Fibroblast of skin of right quadriceps (primary cell): Measurements from ENCODE around the gene C3orf49.

Source experiments
- DNase-seq: peaks from one replicate; pipeline ENCODE4 v3.0.0-alpha.2; 2013

Gene C3orf49

GRCh38 chr3:63853106-63853505 lies 34.0 kb downstream of the C3orf49 start:
- DNase-seq = no peak

- DNase-seq = no peak
These were observed 36.3 kb downstream of the C3orf49 start for GRCh38 chr3:63855333-63855940.

- peak; percentile 32 for DNase-seq
These were observed 38.2 kb downstream of the C3orf49 start for GRCh38 chr3:63857311-63857710.

- DNase-seq = no peak
These were observed 41.7 kb downstream of the C3orf49 start for GRCh38 chr3:63860776-63861175.

GRCh38 chr3:63861306-63861705 lies 42.2 kb downstream of the C3orf49 start:
- DNase-seq = no peak

GRCh38 chr3:63862804-63863149 lies 43.7 kb downstream of the C3orf49 start:
- DNase-seq = no peak

GRCh38 chr3:63863150-63864007 lies 44.3 kb downstream of the C3orf49 start, which contains the start of the genes ATXN7 and THOC7:
Gene ATXN7 (plus strand): TSS chr3:63863867. CDS start chr3:63912599, 48,732 bp downstream.
Gene THOC7 (minus strand): TSS chr3:63863805. CDS start chr3:63863790, 15 bp downstream.
- DNase-seq = peak; percentile 63

GRCh38 chr3:63864008-63864964 lies 45.2 kb downstream of the C3orf49 start:
- DNase-seq = peak; percentile 28

GRCh38 chr3:63864965-63865327 lies 45.8 kb downstream of the C3orf49 start:
- DNase-seq = no peak

- no peak for DNase-seq
These were observed 48.1 kb downstream of the C3orf49 start for GRCh38 chr3:63867225-63867624.

- no peak for DNase-seq
These were observed 51.0 kb downstream of the C3orf49 start for GRCh38 chr3:63869940-63870614.

- DNase-seq = no peak
These were observed 51.5 kb downstream of the C3orf49 start for GRCh38 chr3:63870615-63871005.

GRCh38 chr3:63872135-63872924 lies 53.2 kb downstream of the C3orf49 start:
- DNase-seq = peak; percentile 69

GRCh38 chr3:63874769-63875168 lies 55.7 kb downstream of the C3orf49 start:
- DNase-seq = no peak

GRCh38 chr3:63875510-63875909 lies 56.4 kb downstream of the C3orf49 start:
- no peak for DNase-seq

GRCh38 chr3:63876260-63876659 lies 57.2 kb downstream of the C3orf49 start:
- DNase-seq = peak; percentile 40

- DNase-seq = peak; percentile 22
These were observed 58.8 kb downstream of the C3orf49 start for GRCh38 chr3:63877737-63878393.

- DNase-seq = no peak
These were observed 59.4 kb downstream of the C3orf49 start for GRCh38 chr3:63878394-63879060.

GRCh38 chr3:63880653-63881052 lies 61.6 kb downstream of the C3orf49 start:
- no peak for DNase-seq

GRCh38 chr3:63886858-63887257 lies 67.8 kb downstream of the C3orf49 start:
- no peak for DNase-seq

- no peak for DNase-seq
These were observed 72.4 kb downstream of the C3orf49 start for GRCh38 chr3:63891518-63891917.
